Heart left ventricle (tissue), 16 donors: ENCODE data around the gene CNTFR. TPM values are rescaled to one million over a fixed set of nuclear protein-coding genes. Genes with fewer than 3 reads are reported as not detected.

Experiments used
- ATAC-seq, 4 donors: fragments of 200-7000 bp; cut with Tn5 transposase; one replicate each; pipeline ENCODE4 v1.9.1; 2020 to 2022; ENCODE audit warnings: moderate library complexity in 4 of 4, mild to moderate bottlenecking in 3 of 4, moderate number of reproducible peaks in 1 of 4
- DNase-seq, 5 donors: peaks; one replicate each; pipeline ENCODE4 v3.0.0-alpha.2; 2020
- H3K27ac ChIP-seq, 12 donors: fragments of 200-600 bp; sonication (generic) in 4 of 12; one replicate each; pipeline versions ENCODE4 v1.5.0 to v1.8.0; 2016 to 2022; ENCODE audit warnings: mild to moderate bottlenecking in 2 of 12
- H3K27me3 ChIP-seq, 9 donors: fragments of 200-600 bp; sonication (generic) in 2 of 9; one replicate each; pipeline versions ENCODE4 v1.5.1 to v1.8.0; 2016 to 2022; ENCODE audit warnings: mild to moderate bottlenecking in 3 of 9
- H3K36me3 ChIP-seq, 9 donors: fragments of 200-600 bp; sonication (generic) in 2 of 9; one replicate each; pipeline versions ENCODE4 v1.5.0 to v1.8.0; 2018 to 2022; ENCODE audit warnings: mild to moderate bottlenecking in 2 of 9
- H3K4me1 ChIP-seq, 12 donors: fragments of 200-600 bp; sonication (generic) in 4 of 12; one replicate each; pipeline versions ENCODE4 v1.5.0 to v1.8.0; 2016 to 2022; ENCODE audit warnings: mild to moderate bottlenecking in 3 of 12
- H3K4me3 ChIP-seq, 12 donors: fragments of 200-600 bp; sonication (generic) in 4 of 12; one replicate each; pipeline versions ENCODE4 v1.5.0 to v1.8.0; 2017 to 2022; ENCODE audit warnings: mild to moderate bottlenecking in 9 of 12, moderate library complexity in 4 of 12
- H3K9me3 ChIP-seq, 12 donors: fragments of 200-600 bp; sonication (generic) in 4 of 12; one replicate each; pipeline versions ENCODE4 v1.5.0 to v1.8.0; 2016 to 2022; ENCODE audit warnings: mild to moderate bottlenecking in 1 of 12
- CTCF ChIP-seq, 12 donors: fragments of 200-600 bp; sonication (generic) in 4 of 12; IDR thresholded peaks; one replicate each; pipeline versions ENCODE4 v1.5.0 to v1.8.0; 2018 to 2022; ENCODE audit warnings: antibody characterized with exemption in 12 of 12, mild to moderate bottlenecking in 5 of 12
- POLR2A ChIP-seq, 2 donors: fragments of 450-650 bp; IDR thresholded peaks; one replicate each; pipeline ENCODE4 v1.6.1; 2017; ENCODE audit warnings: antibody characterized with exemption in 2 of 2, mild to moderate bottlenecking in 2 of 2, moderate library complexity in 2 of 2
- WGBS, 4 donors: extraction: QIAGEN DNeasy Blood & Tissue Kit in 2 of 4; methylation state at CpG; one replicate each; pipeline versions ENCODE4 v1.1.5 to v1.1.7; 2013 to 2018; 5-methylcytosine and 5-hydroxymethylcytosine counted together
- intact Hi-C, 10 donors: fragments of 100-400 bp; cut with DNase I; formaldehyde crosslinking; loops; one replicate each; pipeline versions ENCODE4 v1.11.1 to v1.14.2; 2022
- polyA plus RNA-seq, 2 donors: library from polyadenylated mRNA; stranded (reverse); fragments of 200-250 nt; gene quantifications; one replicate each; pipeline ENCODE4 v1.2.3, GENCODE V29; 2013
- total RNA-seq, 9 donors: library from RNA; depleted of rRNA in 2 of 9; stranded (reverse); fragments of >200 nt in 2 of 9; fragmentation: NEBNext Ultra II Directional in 3 of 9; extraction: Animal tissue kit (Norgen Biotek cat#: 25700) in 3 of 9; gene quantifications; one replicate each; pipeline versions ENCODE4 v1.1.0 to v1.2.4, GENCODE V29; 2016 to 2023
- donor health status: ischemic (EF 13 %, LVEDD 7.1; RV severe dilation, severe dysfunction).
- donor health status: healthy with polysubstance abuse.
- donor health status: DM: no; HTN: yes; CAD: no.
- donor health status: DM: no; HTN: no; CAD: no.
- donor health status: ischemic (EF 25% LVEDD 6.9; RV normal size, moderate dysfunction).
- donor health status: ischemic (EF 25% LVEDD 5.7; RV mildly dilated, moderate dysfunction).
- donor health status: healthy.
- donor health status: DM: yes; HTN: yes; CAD: no.
- donor health status: ischemic (EF 35%, LVEDD 5.7; RV mildly dilated, moderate dysfunction).
- donor health status: nonischemic (EF 11% LVEDD 7.7; RV severe dilation, severe dysfunction).
- donor health status: DM: yes; HTN: yes; CAD: no.
- donor health status: PGD.
- donor health status: ischemic (EF 29% LVEDD 5.4; RV normal size, mild dysfunction).
- donor health status: nonischemic (EF 23%, LVEDD 6.1; RV moderate dilation, normal function).

CNTFR gene
- total and polyA plus RNA-seq, 11 donors = 0.43 to 9.8 (median 2.0) TPM

- Histone ChIP-seq H3K27me3 (no peaks in the 10 kb centered on the region), H3K9me3 (no peaks in the 10 kb centered on the region), H3K4me3 (no peak overlapping the region), H3K36me3 (peaks cover 0 to 55% (median 50%) of the 10 kb centered on the region in 9 donors), H3K27ac (no peak overlapping the region), H3K4me1 (peaks cover 0 to 37% (median 31%) of the 10 kb centered on the region in 12 donors)
- 87 to 95% (median 91%) methylated on average over 2 of the region's 2 CpGs for WGBS, 4 donors
- intact Hi-C loops = loop anchor here in 1 of 10 donors (10.0 kb wide), 1 partner anchor 160 kb away; the partner anchor contains the start of genes DNAI1 and FAM219A
- ATAC-seq (no peak), DNase-seq (no peak)
- TF ChIP-seq CTCF (IDR thresholded peaks at IDR 0.05) (no peak), POLR2A (IDR thresholded peaks at IDR 0.05) (no peak)
Measured at GRCh38 chr9:34615132-34615531, 25.6 kb upstream of the CNTFR start.

- Histone ChIP-seq H3K4me3 (peak overlapping the region; percentile 64 to 95 (median 82)), H3K27me3 (no peaks in the 10 kb centered on the region), H3K9me3 (no peaks in the 10 kb centered on the region), H3K27ac (peak overlapping the region in 10 of 12 donors; percentile 61 to 97 (median 94)), H3K4me1 (peaks cover 0 to 29% (median 24%) of the 10 kb centered on the region in 12 donors), H3K36me3 (peaks cover 0 to 47% (median 41%) of the 10 kb centered on the region in 9 donors)
- TF ChIP-seq CTCF (IDR thresholded peaks at IDR 0.05) (peak; percentile 82 to 91 (median 86)), POLR2A (IDR thresholded peaks at IDR 0.05) (no peak)
- WGBS, 4 donors = 2 to 3% (median 2%) methylated on average over 15 of the region's 15 CpGs
- peak; percentile 41 to 77 (median 66) for ATAC-seq
- intact Hi-C loops = loop anchor here in 7 of 10 donors (1.0 to 10.0 kb wide), 7 partner anchors 20 to 158 kb away; partner anchors contain the start of genes DNAI1 (in 1 of the 7) and FAM219A (in 1 of the 7)
- peak; percentile 78 to 83 (median 80) for DNase-seq
Measured at GRCh38 chr9:34612788-34613390, 23.4 kb upstream of the CNTFR start.

DNA sequence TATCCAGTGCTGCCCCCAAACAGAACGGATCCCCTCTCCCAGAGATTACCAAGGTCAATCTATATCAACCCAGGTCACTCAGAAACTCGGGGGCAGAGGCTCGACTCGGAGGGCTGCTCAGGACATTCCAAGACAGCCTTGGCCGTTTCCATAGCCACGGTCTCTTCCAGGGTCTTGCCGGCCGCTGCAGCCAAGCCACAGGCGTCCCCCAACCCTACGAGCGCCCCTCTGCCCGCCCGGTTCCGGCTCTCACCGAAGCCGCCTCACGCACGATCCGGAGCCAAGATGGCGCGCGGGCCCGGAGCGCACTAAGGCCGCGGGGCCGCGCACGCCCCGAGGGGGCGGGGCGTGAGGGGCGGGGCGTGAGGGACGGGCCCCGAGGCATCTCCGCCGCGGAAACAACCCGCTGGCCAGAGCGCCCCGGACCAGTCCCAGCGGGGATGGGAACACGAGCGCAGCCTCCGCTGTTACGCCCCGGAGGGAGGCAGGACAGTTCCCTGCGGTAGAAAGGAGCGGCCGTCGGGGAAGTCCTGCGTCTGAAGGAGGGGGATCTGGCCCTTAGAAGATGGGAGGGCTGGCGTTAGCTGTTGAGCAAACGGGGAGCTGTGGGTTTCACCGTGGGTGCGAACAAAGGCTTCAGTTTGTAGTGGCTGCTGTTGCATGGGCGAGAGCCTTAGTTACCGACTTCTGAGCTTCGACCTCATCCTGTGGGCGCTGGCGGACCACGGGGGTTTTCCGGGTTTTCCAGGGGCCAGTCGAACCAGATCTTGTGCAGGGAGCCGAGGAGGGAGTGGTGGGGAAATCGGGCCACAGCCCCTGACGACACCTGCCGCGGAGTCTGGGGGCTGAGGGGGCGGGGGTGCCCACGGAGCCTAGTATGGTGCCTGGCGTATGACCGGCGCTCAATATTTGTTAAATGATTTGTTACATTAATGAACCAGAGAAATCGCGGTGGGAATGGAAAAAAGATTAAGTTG lies 22.6 kb upstream of the CNTFR start, which contains the start of gene RPP25L:
Gene RPP25L, minus strand, starts transcription at position 287 of the 977 bp plus-strand sequence. CDS start 801 bp downstream, outside the sequence.
- peak within 1 kb of the TSS; percentile 81 to 97 (median 93) for H3K27ac ChIP-seq
- peaks cover 0 to 29% (median 24%) of the 10 kb centered on the region in 12 donors for H3K4me1 ChIP-seq
- DNase-seq = peak; percentile 90 to 95 (median 92)
- peak within 1 kb of the TSS; percentile 64 to 95 (median 82) for H3K4me3 ChIP-seq
- intact Hi-C loops = loop anchor here in 6 of 10 donors (1.0 to 10.0 kb wide), 6 partner anchors 21 to 157 kb away; partner anchors contain the start of genes DNAI1 (in 1 of the 6) and FAM219A (in 1 of the 6)
- H3K27me3 ChIP-seq = no peaks in the 10 kb centered on the region
- no peaks in the 10 kb centered on the region for H3K9me3 ChIP-seq
- peaks cover 0 to 39% (median 33%) of the 10 kb centered on the region in 9 donors for H3K36me3 ChIP-seq
- TF ChIP-seq POLR2A (IDR thresholded peaks at IDR 0.05) = peak in 1 of 2 donors; percentile 95
- no peak for TF ChIP-seq CTCF (IDR thresholded peaks at IDR 0.05)
- 0 to 1% (median 1%) methylated on average over 22 to 77 of the region's 77 CpGs for WGBS, 4 donors
- peak; percentile 93 to 97 (median 96) for ATAC-seq
